PFSK-1 (cell line): Measurements from ENCODE around the gene NUDT4.

Experiments
- POLR2AphosphoS5 ChIP-seq: IDR thresholded peaks from 2 replicates; pipeline ENCODE4 v1.6.1; 2012; ENCODE audit warnings: low read depth, mild to moderate bottlenecking, control low read depth, low read length, moderate library complexity
- TAF1 ChIP-seq: IDR thresholded peaks from 2 replicates; pipeline ENCODE4 v1.6.1; 2012; ENCODE audit warnings: low read length, control low read depth, borderline replicate concordance; ENCODE audit not compliant: insufficient read depth

DNA sequence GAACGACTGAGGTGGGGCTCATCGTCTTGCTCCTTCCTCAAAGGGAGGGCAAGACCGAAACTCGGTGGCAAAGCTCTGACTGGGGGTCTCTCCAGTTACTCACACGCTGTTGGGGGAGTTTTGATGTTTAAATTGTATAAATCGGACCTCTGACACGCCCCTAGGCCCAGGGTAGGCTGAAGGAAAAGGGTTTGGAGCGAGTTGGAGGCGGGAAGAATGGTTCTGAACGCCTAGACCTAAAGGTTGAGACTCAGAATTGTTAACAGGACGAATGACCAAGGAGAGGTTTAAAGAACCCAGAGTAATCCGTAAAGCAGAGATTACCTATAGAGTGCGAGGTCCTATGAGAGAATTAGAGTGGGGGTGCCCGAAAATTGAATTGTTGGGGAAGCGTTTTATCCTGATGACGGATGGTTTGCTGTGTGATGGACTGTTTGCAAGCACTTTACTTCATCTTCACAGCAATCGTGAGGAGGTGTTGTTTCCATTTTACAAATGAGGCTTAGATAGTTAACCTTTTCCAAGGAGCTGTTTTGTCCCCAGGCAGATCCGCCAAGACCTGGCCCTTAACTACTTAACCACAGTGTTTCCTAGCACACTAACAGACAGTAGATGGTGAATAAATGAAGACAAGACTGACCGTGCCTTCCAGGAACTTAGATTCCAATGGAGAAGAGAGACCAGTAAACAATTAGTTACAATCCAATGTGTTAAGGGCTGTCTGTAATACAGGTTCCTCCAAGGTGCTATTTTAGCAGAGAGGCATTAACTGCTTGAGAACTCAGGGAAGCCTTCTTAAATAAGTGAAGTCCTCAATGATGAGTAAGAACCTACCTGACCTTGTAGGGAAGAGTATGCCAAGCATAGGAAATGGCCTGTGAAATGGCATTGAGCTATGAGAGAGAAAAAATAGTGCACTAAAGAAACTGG lies 65.0 kb downstream of the NUDT4 start:
- TF ChIP-seq POLR2AphosphoS5: no peak; the same call in 1 of the 2 replicates
- 0 out of 2 replicates have a peak, but pooled peaks have one; percentile 72 for TF ChIP-seq TAF1
